ENCODE results near the gene RAD23B.

GRCh38 chr9:107334103-107334776, 51.2 kb downstream of the RAD23B start:
- TF ChIP-seq, protein P1, sequence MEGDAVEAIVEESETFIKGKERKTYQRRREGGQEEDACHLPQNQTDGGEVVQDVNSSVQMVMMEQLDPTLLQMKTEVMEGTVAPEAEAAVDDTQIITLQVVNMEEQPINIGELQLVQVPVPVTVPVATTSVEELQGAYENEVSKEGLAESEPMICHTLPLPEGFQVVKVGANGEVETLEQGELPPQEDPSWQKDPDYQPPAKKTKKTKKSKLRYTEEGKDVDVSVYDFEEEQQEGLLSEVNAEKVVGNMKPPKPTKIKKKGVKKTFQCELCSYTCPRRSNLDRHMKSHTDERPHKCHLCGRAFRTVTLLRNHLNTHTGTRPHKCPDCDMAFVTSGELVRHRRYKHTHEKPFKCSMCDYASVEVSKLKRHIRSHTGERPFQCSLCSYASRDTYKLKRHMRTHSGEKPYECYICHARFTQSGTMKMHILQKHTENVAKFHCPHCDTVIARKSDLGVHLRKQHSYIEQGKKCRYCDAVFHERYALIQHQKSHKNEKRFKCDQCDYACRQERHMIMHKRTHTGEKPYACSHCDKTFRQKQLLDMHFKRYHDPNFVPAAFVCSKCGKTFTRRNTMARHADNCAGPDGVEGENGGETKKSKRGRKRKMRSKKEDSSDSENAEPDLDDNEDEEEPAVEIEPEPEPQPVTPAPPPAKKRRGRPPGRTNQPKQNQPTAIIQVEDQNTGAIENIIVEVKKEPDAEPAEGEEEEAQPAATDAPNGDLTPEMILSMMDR (IDR thresholded peaks at IDR 0.05), result no peak
- TF ChIP-seq POLR2A (IDR thresholded peaks at IDR 0.05), result no peak

Data from heart left ventricle (tissue), 13 donors.